Body of pancreas (tissue), 4 donors: ENCODE data around the gene PITPNB.

Experiments
- POLR2A ChIP-seq, 3 donors: fragments of 450-650 bp; IDR thresholded peaks; one replicate each; pipeline ENCODE4 v1.6.1; 2016; ENCODE audit warnings: antibody characterized with exemption in 3 of 3, mild to moderate bottlenecking in 2 of 3
- TF ChIP-seq, protein P1 (sequence below), 7 experiments: fragments of 450-650 bp in 4 of 7; fragments of 200-600 bp in 3 of 7; sonication (generic) in 3 of 7; IDR thresholded peaks; one replicate each; pipeline ENCODE4 v1.5.1; 2016 to 2019; ENCODE audit warnings: antibody characterized with exemption in 7 of 7

DNA sequence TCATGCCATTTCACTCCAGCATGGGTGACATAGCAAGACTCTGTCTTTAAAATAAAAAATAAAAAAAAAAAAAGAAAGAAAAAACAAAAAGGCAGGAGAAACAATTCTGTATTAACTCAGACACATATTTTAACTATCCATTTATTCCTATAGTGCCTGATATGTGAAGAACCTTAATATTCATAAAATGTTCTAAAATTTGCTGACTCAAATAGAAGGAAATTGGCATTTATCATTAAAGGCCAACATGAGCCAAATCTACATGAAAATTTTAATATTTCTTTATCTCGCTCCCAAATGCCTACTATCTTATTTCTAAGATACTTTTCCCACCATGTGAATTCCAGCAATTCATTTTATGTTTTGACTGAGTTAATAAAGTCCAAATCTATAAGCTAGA lies 18.9 kb downstream of the PITPNB start:
- TF ChIP-seq POLR2A (IDR thresholded peaks at IDR 0.05), result no peak
- TF ChIP-seq, protein P1, sequence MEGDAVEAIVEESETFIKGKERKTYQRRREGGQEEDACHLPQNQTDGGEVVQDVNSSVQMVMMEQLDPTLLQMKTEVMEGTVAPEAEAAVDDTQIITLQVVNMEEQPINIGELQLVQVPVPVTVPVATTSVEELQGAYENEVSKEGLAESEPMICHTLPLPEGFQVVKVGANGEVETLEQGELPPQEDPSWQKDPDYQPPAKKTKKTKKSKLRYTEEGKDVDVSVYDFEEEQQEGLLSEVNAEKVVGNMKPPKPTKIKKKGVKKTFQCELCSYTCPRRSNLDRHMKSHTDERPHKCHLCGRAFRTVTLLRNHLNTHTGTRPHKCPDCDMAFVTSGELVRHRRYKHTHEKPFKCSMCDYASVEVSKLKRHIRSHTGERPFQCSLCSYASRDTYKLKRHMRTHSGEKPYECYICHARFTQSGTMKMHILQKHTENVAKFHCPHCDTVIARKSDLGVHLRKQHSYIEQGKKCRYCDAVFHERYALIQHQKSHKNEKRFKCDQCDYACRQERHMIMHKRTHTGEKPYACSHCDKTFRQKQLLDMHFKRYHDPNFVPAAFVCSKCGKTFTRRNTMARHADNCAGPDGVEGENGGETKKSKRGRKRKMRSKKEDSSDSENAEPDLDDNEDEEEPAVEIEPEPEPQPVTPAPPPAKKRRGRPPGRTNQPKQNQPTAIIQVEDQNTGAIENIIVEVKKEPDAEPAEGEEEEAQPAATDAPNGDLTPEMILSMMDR (IDR thresholded peaks at IDR 0.05), result no peak
